ENCODE measurements around the gene CYBC1. TPM values are rescaled to one million over a fixed set of nuclear protein-coding genes. Genes with fewer than 3 reads are reported as not detected.

CYBC1 gene
- total RNA-seq, 1 donor from 2014 or later, result 132 TPM

- TF ChIP-seq, protein P1, sequence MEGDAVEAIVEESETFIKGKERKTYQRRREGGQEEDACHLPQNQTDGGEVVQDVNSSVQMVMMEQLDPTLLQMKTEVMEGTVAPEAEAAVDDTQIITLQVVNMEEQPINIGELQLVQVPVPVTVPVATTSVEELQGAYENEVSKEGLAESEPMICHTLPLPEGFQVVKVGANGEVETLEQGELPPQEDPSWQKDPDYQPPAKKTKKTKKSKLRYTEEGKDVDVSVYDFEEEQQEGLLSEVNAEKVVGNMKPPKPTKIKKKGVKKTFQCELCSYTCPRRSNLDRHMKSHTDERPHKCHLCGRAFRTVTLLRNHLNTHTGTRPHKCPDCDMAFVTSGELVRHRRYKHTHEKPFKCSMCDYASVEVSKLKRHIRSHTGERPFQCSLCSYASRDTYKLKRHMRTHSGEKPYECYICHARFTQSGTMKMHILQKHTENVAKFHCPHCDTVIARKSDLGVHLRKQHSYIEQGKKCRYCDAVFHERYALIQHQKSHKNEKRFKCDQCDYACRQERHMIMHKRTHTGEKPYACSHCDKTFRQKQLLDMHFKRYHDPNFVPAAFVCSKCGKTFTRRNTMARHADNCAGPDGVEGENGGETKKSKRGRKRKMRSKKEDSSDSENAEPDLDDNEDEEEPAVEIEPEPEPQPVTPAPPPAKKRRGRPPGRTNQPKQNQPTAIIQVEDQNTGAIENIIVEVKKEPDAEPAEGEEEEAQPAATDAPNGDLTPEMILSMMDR (IDR thresholded peaks at IDR 0.05), result no peak
- H3K4me3 ChIP-seq, result no peak overlapping the region
- intact Hi-C loops (cut with DNase I), result no loop called here
- no peaks in the 10 kb centered on the region for H3K9me3 ChIP-seq
- H3K27ac ChIP-seq, result no peak overlapping the region
- H3K27me3 ChIP-seq (ENCODE audit: low read depth), result no peaks in the 10 kb centered on the region
- DNase-seq (no peak), ATAC-seq (no peak)
- peaks cover 2% of the 10 kb centered on the region for H3K4me1 ChIP-seq
- peaks cover 29% of the 10 kb centered on the region for H3K36me3 ChIP-seq
Observed at GRCh38 chr17:82394278-82394677, 56.3 kb downstream of the CYBC1 start.

- ATAC-seq, result no peak
- intact Hi-C loops (cut with DNase I), result no loop called here
- H3K27me3 ChIP-seq (ENCODE audit: low read depth), result no peaks in the 10 kb centered on the region
Observed at GRCh38 chr17:82392941-82393340, 57.6 kb downstream of the CYBC1 start.

More at GRCh38 chr17:82392941-82393340, 57.6 kb downstream of the CYBC1 start:
- Histone ChIP-seq H3K4me1 (no peaks in the 10 kb centered on the region), H3K4me3 (no peak overlapping the region), H3K36me3 (peaks cover 29% of the 10 kb centered on the region), H3K9me3 (no peaks in the 10 kb centered on the region), H3K27ac (no peak overlapping the region)
- TF ChIP-seq, protein P1 (IDR thresholded peaks at IDR 0.05), result no peak
- no peak for DNase-seq

Other genes starting within 250 kb of the CYBC1 start
- gene CCDC57, start 237.9 kb downstream of the CYBC1 start, total RNA-seq, result 63.4 TPM
- 81.9 TPM for gene SLC16A3, start 221.7 kb downstream of the CYBC1 start, total RNA-seq
- 146 TPM for gene CSNK1D, start 177.1 kb downstream of the CYBC1 start, total RNA-seq
- 7.1 TPM for gene CD7, start 133.1 kb downstream of the CYBC1 start, total RNA-seq
- gene SECTM1, start 117.0 kb downstream of the CYBC1 start, total RNA-seq, result 44.5 TPM
- not detected for gene TEX19, start 91.5 kb downstream of the CYBC1 start, total RNA-seq
- gene UTS2R, start 79.0 kb downstream of the CYBC1 start, total RNA-seq, result not detected
- gene HEXD, start 32.4 kb downstream of the CYBC1 start, total RNA-seq, result 60.2 TPM
- gene OGFOD3, start 32.2 kb downstream of the CYBC1 start, total RNA-seq, result 27.1 TPM
- gene NARF, start 8.0 kb upstream of the CYBC1 start, total RNA-seq, result 54.9 TPM
- gene FOXK2, start 69.0 kb upstream of the CYBC1 start, total RNA-seq, result 60.1 TPM
- gene WDR45B, start 197.7 kb upstream of the CYBC1 start, total RNA-seq, result 66.1 TPM
- gene RAB40B, start 247.9 kb upstream of the CYBC1 start, total RNA-seq, result 10.2 TPM

All from lower lobe of right lung (tissue), 2 donors.